HS-5 (cell line): Measurements from ENCODE around the gene KIF1A.

Source experiments
- DNase-seq: peaks from one replicate; pipeline ENCODE4 v3.0.0-alpha.2; 2012; ENCODE audit warnings: low read depth

KIF1A gene

GRCh38 chr2:240719676-240720545, 100.1 kb downstream of the KIF1A start:
- no peak for DNase-seq

- no peak for DNase-seq
Measured at GRCh38 chr2:240718896-240719490, 101.0 kb downstream of the KIF1A start.

- no peak for DNase-seq
Measured at GRCh38 chr2:240717681-240718581, 102.1 kb downstream of the KIF1A start.

GRCh38 chr2:240717181-240717641, 102.8 kb downstream of the KIF1A start:
- DNase-seq, result no peak

- no peak for DNase-seq
Measured at GRCh38 chr2:240716130-240716798, 103.8 kb downstream of the KIF1A start.

GRCh38 chr2:240714747-240715725, 105.0 kb downstream of the KIF1A start:
- DNase-seq, result no peak

- DNase-seq, result no peak
Measured at GRCh38 chr2:240713928-240714746, 105.9 kb downstream of the KIF1A start.

GRCh38 chr2:240713071-240713927, 106.7 kb downstream of the KIF1A start:
- DNase-seq, result no peak

- no peak for DNase-seq
Measured at GRCh38 chr2:240712121-240712520, 107.9 kb downstream of the KIF1A start.

GRCh38 chr2:240711701-240712100, 108.3 kb downstream of the KIF1A start:
- DNase-seq, result no peak

- no peak for DNase-seq
Measured at GRCh38 chr2:240711296-240711695, 108.7 kb downstream of the KIF1A start.

GRCh38 chr2:240708457-240708856, 111.6 kb downstream of the KIF1A start:
- no peak for DNase-seq

GRCh38 chr2:240707821-240708220, 112.2 kb downstream of the KIF1A start:
- DNase-seq, result no peak

- DNase-seq, result no peak
Measured at GRCh38 chr2:240707043-240707756, 112.8 kb downstream of the KIF1A start.

- no peak for DNase-seq
Measured at GRCh38 chr2:240705204-240705791, 114.7 kb downstream of the KIF1A start.

- no peak for DNase-seq
Measured at GRCh38 chr2:240704651-240705050, 115.4 kb downstream of the KIF1A start.
